Measurements from ENCODE around the gene RALGAPA2. TPM values are rescaled to one million over a fixed set of nuclear protein-coding genes. Genes with fewer than 3 reads are reported as not detected.

Gene RALGAPA2
- total and polyA plus RNA-seq, 2 experiments from 2014 or later = 13.1 to 43.4 TPM

DNA sequence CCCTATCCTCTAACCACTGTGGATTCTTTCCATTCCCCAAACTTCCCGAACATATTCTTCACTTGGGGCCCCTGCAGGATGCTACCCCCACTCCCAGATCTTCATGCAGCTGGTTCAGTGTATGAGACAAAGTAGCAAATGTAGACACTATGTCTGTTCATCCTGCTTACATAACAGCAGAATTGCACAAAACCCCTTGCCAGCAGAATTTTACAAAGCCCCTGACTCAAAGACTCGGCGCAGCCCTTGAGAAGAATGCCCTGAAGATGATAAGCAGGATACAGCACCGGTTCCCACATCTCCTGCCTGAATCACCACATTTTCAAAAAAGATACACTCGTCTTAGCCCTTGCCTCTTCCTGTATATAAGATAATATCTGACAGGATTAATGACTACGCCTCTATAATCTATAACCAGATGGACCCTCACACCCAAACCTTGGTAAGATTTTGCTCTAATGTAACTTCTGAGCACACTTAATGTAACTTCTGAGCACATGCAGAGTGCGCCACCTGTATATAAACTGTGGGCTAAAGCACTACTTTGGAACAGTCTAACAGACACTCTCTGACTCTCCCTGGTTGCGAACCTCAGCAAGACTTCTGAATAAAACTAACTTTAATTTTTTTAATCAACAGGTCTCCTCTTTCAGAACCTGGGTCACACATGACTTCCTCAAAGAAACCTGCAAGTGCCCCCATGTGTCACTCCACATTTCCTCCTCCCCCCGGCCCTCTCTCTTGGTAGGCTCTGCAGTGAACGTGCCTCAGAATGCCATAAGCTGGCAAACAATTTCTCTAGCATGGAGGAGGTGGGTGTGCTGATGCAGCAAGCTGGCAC is 28.7 kb downstream of the RALGAPA2 start:
- peaks cover 19% of the 10 kb centered on the region for H3K4me1 Mint-ChIP-seq

More for the DNA sequence above, 28.7 kb downstream of the RALGAPA2 start:
- DNase-seq (ENCODE audit: low spot score) (no peak), ATAC-seq (no peak)
- peaks cover 7% of the 10 kb centered on the region; the same call in 1 of the 2 replicates for H3K4me1 ChIP-seq (ENCODE audit: insufficient read depth)
- Mint-ChIP-seq H3K36me3 (ENCODE audit: low read depth) (no peaks in the 10 kb centered on the region; the same call in 2 of the 3 replicates), H3K27me3 (ENCODE audit: insufficient read depth, low read depth, poor library complexity) (no peaks in the 10 kb centered on the region), H3K4me3 (no peak overlapping the region), H3K27ac (peak overlapping the region; percentile 6), H3K9me3 (no peaks in the 10 kb centered on the region)
- TF ChIP-seq CREB1 (CRISPR knock-in tag; IDR thresholded peaks at IDR 0.05; ENCODE audit: low read depth) (no peak), ZNF331 (CRISPR knock-in tag; IDR thresholded peaks at IDR 0.05; ENCODE audit: low read depth) (no peak), ZNF114 (CRISPR knock-in tag; IDR thresholded peaks at IDR 0.05) (no peak), JUNB (IDR thresholded peaks at IDR 0.05; ENCODE audit: unreplicated experiment) (no peak), EZH2phosphoT487 (IDR thresholded peaks at IDR 0.05; ENCODE audit: unreplicated experiment) (no peak), NANOG (IDR thresholded peaks at IDR 0.05; ENCODE audit: borderline replicate concordance) (no peak), POLR2AphosphoS5 (IDR thresholded peaks at IDR 0.05; ENCODE audit: low read depth) (no peak)
- TF ChIP-seq, protein P1, sequence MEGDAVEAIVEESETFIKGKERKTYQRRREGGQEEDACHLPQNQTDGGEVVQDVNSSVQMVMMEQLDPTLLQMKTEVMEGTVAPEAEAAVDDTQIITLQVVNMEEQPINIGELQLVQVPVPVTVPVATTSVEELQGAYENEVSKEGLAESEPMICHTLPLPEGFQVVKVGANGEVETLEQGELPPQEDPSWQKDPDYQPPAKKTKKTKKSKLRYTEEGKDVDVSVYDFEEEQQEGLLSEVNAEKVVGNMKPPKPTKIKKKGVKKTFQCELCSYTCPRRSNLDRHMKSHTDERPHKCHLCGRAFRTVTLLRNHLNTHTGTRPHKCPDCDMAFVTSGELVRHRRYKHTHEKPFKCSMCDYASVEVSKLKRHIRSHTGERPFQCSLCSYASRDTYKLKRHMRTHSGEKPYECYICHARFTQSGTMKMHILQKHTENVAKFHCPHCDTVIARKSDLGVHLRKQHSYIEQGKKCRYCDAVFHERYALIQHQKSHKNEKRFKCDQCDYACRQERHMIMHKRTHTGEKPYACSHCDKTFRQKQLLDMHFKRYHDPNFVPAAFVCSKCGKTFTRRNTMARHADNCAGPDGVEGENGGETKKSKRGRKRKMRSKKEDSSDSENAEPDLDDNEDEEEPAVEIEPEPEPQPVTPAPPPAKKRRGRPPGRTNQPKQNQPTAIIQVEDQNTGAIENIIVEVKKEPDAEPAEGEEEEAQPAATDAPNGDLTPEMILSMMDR (conservative IDR thresholded peaks at IDR 0.05; ENCODE audit: low read depth in 2 of 2) = no peak
- TF ChIP-seq, protein P2, sequence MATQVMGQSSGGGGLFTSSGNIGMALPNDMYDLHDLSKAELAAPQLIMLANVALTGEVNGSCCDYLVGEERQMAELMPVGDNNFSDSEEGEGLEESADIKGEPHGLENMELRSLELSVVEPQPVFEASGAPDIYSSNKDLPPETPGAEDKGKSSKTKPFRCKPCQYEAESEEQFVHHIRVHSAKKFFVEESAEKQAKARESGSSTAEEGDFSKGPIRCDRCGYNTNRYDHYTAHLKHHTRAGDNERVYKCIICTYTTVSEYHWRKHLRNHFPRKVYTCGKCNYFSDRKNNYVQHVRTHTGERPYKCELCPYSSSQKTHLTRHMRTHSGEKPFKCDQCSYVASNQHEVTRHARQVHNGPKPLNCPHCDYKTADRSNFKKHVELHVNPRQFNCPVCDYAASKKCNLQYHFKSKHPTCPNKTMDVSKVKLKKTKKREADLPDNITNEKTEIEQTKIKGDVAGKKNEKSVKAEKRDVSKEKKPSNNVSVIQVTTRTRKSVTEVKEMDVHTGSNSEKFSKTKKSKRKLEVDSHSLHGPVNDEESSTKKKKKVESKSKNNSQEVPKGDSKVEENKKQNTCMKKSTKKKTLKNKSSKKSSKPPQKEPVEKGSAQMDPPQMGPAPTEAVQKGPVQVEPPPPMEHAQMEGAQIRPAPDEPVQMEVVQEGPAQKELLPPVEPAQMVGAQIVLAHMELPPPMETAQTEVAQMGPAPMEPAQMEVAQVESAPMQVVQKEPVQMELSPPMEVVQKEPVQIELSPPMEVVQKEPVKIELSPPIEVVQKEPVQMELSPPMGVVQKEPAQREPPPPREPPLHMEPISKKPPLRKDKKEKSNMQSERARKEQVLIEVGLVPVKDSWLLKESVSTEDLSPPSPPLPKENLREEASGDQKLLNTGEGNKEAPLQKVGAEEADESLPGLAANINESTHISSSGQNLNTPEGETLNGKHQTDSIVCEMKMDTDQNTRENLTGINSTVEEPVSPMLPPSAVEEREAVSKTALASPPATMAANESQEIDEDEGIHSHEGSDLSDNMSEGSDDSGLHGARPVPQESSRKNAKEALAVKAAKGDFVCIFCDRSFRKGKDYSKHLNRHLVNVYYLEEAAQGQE (IDR thresholded peaks at IDR 0.05; ENCODE audit: unreplicated experiment) = no peak
- TF ChIP-seq, protein P3, sequence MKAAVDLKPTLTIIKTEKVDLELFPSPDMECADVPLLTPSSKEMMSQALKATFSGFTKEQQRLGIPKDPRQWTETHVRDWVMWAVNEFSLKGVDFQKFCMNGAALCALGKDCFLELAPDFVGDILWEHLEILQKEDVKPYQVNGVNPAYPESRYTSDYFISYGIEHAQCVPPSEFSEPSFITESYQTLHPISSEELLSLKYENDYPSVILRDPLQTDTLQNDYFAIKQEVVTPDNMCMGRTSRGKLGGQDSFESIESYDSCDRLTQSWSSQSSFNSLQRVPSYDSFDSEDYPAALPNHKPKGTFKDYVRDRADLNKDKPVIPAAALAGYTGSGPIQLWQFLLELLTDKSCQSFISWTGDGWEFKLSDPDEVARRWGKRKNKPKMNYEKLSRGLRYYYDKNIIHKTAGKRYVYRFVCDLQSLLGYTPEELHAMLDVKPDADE (IDR thresholded peaks at IDR 0.05) = no peak
- no peaks in the 10 kb centered on the region for H3K27me3 ChIP-seq (ENCODE audit: insufficient read depth)
- no peaks in the 10 kb centered on the region for H3F3A ChIP-seq (replicated peaks; ENCODE audit: low read depth)
- H3K79me2 ChIP-seq (replicated peaks; ENCODE audit: insufficient read depth) = peaks cover 70% of the 10 kb centered on the region
- no peak overlapping the region for H3K4me2 ChIP-seq
- H3K9me2 ChIP-seq (ENCODE audit: insufficient read depth) = no peaks in the 10 kb centered on the region
- H2AFZ ChIP-seq = no peak overlapping the region
- H3K36me3 ChIP-seq (ENCODE audit: insufficient read depth) = no peaks in the 10 kb centered on the region
- peaks cover 8% of the 10 kb centered on the region for H4K20me1 ChIP-seq (replicated peaks; ENCODE audit: insufficient read depth)
- no peak overlapping the region for H3K27ac ChIP-seq (ENCODE audit: low read depth)
- no peak overlapping the region for H3K4me3 ChIP-seq
